Nephron (organoid): ENCODE data around the gene TMEM38A.

Source experiments
- H3K27ac Mint-ChIP-seq, 3 experiments: 2 replicates each; pipeline ENCODE4 v1.8.0; 2020; ENCODE audit warnings: mixed read lengths in 3 of 3, mild to moderate bottlenecking in 2 of 3, moderate library complexity in 1 of 3
- H3K27me3 Mint-ChIP-seq: 2 replicates; pipeline ENCODE4 v1.8.0; 2021; ENCODE audit warnings: low read depth, mild to moderate bottlenecking, moderate library complexity, mixed read lengths
- H3K36me3 Mint-ChIP-seq: 2 replicates; pipeline ENCODE4 v1.8.0; 2020; ENCODE audit warnings: low read depth, mixed read lengths
- H3K4me1 Mint-ChIP-seq: 2 replicates; pipeline ENCODE4 v1.8.0; 2020; ENCODE audit warnings: mixed read lengths
- H3K4me3 Mint-ChIP-seq, 3 experiments: 2 replicates each; pipeline ENCODE4 v1.8.0; 2020; ENCODE audit warnings: mild to moderate bottlenecking in 3 of 3, mixed read lengths in 3 of 3, moderate library complexity in 2 of 3
- H3K9me3 Mint-ChIP-seq: 2 replicates; pipeline ENCODE4 v1.8.0; 2020; ENCODE audit warnings: mixed read lengths
- TF ChIP-seq, protein P1 (sequence below), 3 experiments: fragments of 200-600 bp; sonication (generic); IDR thresholded peaks; one replicate each; pipeline ENCODE4 v1.5.0; 2021; ENCODE audit warnings: antibody characterized with exemption in 3 of 3; ENCODE audit not compliant: unreplicated experiment in 3 of 3

The TMEM38A gene

DNA sequence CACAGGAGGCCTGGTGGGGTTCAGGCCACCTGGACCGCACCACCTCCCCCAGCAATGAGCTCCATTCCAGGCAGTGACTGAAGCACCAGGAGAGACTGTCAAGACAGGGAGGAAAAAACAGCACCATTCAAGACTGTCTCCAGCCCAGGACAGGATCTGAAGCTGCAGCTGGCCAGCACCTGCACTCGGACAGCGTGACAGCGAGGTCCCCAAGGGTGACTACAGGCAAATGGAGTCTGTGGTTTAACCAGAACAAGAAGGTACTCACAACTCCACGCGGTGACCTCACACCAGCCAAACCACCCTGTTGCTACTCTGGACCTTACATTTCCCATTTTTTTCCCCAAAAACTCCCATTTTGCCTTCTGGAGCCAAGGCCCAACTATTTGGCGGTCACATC, 42.7 kb upstream of the TMEM38A start:
- TF ChIP-seq, protein P1, sequence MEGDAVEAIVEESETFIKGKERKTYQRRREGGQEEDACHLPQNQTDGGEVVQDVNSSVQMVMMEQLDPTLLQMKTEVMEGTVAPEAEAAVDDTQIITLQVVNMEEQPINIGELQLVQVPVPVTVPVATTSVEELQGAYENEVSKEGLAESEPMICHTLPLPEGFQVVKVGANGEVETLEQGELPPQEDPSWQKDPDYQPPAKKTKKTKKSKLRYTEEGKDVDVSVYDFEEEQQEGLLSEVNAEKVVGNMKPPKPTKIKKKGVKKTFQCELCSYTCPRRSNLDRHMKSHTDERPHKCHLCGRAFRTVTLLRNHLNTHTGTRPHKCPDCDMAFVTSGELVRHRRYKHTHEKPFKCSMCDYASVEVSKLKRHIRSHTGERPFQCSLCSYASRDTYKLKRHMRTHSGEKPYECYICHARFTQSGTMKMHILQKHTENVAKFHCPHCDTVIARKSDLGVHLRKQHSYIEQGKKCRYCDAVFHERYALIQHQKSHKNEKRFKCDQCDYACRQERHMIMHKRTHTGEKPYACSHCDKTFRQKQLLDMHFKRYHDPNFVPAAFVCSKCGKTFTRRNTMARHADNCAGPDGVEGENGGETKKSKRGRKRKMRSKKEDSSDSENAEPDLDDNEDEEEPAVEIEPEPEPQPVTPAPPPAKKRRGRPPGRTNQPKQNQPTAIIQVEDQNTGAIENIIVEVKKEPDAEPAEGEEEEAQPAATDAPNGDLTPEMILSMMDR (IDR thresholded peaks at IDR 0.05; ENCODE audit: unreplicated experiment in 3 of 3) = no peak
- peaks cover 19% of the 10 kb centered on the region for H3K4me1 Mint-ChIP-seq
- H3K9me3 Mint-ChIP-seq = no peaks in the 10 kb centered on the region
- no peaks in the 10 kb centered on the region for H3K27me3 Mint-ChIP-seq
- H3K27ac Mint-ChIP-seq = no peak overlapping the region
- H3K4me3 Mint-ChIP-seq = no peak overlapping the region
- no peaks in the 10 kb centered on the region for H3K36me3 Mint-ChIP-seq

DNA sequence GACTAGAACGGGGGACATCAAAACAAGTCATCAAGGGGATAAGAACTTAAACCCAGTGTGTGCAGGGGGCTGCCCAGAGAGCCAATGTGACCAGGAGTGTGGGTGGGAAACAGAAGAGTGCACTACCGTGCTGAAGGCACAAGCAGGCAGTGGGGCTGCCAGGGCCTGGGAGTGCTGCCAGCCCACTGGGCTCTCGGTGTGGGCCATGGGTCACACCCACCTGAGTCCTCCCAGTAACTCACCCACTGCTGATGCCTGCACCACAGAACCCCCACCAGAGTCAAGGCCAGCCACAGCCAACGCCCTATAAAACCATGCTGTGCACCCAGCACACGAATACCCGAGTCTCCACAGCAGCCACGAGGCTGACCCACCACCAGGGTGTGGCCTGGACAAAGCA, 41.5 kb upstream of the TMEM38A start:
- TF ChIP-seq, protein P1 (IDR thresholded peaks at IDR 0.05; ENCODE audit: unreplicated experiment in 3 of 3) = no peak
- no peaks in the 10 kb centered on the region for H3K27me3 Mint-ChIP-seq
- peaks cover 18% of the 10 kb centered on the region for H3K4me1 Mint-ChIP-seq
- H3K9me3 Mint-ChIP-seq = no peaks in the 10 kb centered on the region
- no peak overlapping the region for H3K27ac Mint-ChIP-seq
- no peak overlapping the region for H3K4me3 Mint-ChIP-seq
- H3K36me3 Mint-ChIP-seq = no peaks in the 10 kb centered on the region

DNA sequence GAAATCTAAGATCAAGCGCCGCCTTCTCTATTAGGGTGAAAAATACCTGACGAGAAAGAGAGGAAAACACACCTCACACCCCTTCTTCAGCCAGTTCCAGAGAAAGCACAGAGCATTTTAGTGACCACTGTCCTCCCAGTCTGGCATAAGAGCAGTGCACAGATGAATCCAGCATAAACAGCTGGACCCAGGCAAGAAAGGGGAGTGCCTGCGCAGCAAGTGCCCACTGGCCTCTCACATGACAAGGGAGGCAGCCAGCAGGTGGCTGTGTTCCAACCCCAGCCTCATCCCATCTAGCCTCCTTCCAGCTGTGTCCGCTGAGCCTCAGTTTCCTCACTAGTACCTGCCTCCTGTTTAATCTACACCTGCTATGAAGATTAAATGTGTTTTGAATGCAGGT, 40.9 kb upstream of the TMEM38A start:
- no peaks in the 10 kb centered on the region for H3K36me3 Mint-ChIP-seq
- no peak overlapping the region for H3K4me3 Mint-ChIP-seq
- H3K27me3 Mint-ChIP-seq = no peaks in the 10 kb centered on the region
- TF ChIP-seq, protein P1 (IDR thresholded peaks at IDR 0.05; ENCODE audit: unreplicated experiment in 3 of 3) = no peak
- H3K27ac Mint-ChIP-seq = no peak overlapping the region
- H3K4me1 Mint-ChIP-seq = peaks cover 18% of the 10 kb centered on the region
- no peaks in the 10 kb centered on the region for H3K9me3 Mint-ChIP-seq

DNA sequence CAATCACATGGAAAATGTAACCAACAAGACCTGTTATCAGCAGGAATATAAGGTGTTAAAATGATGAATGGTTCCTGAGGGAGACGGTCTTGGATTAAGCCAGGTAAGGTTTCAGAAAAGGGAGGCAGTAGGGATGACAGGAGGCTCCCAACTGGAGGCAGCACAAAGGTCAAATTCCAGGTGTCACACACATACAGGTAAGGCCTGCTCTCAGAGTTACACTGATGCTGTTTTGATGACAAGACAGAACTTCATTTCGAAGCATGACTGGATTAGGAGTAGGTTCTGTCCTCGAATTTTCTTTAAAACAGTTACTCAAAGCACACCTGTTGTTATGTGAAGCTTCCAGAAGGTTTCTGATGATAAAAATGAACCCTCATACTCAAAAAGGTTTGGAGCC, 40.4 kb upstream of the TMEM38A start:
- Mint-ChIP-seq H3K4me1 (peaks cover 23% of the 10 kb centered on the region), H3K27ac (no peak overlapping the region)

DNA sequence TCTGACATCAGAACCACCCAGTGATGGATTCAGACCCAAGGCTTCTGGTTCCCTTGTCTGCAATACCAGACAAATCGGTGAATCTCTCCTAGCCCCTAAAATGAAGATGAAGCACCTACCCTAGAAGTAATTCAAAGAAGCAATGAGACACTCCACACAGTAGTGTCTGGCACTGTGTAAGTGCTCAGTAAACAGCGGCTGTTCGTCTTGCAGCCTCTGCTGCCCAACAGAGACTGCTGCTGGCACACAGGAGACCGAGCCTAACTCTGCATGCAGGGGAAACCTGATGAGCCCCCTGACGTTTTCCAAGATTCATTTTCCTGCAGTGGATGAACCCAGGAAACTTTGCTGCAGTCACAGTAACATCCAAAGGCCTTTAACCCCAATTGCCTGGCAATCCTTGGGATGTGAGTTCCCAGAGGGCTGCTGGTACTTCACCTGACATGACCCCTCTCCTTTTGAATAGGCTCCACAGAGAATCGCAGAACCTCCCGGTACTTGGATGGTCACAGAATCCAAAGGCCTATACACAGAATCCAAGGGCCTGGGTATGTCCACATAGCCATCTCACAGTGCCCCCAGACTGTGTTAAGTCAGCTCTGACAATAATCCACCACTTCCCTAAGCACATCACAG, 39.7 kb upstream of the TMEM38A start:
- Mint-ChIP-seq H3K27me3 (no peaks in the 10 kb centered on the region), H3K9me3 (no peaks in the 10 kb centered on the region), H3K4me1 (peaks cover 28% of the 10 kb centered on the region), H3K27ac (no peak overlapping the region), H3K4me3 (no peak overlapping the region), H3K36me3 (peaks cover 4% of the 10 kb centered on the region)
- TF ChIP-seq, protein P1 (IDR thresholded peaks at IDR 0.05; ENCODE audit: unreplicated experiment in 3 of 3) = no peak

More for the DNA sequence above, 40.4 kb upstream of the TMEM38A start:
- Mint-ChIP-seq H3K4me3 (no peak overlapping the region), H3K36me3 (peaks cover 4% of the 10 kb centered on the region), H3K9me3 (no peaks in the 10 kb centered on the region), H3K27me3 (no peaks in the 10 kb centered on the region)
- TF ChIP-seq, protein P1 (IDR thresholded peaks at IDR 0.05; ENCODE audit: unreplicated experiment in 3 of 3) = no peak

DNA sequence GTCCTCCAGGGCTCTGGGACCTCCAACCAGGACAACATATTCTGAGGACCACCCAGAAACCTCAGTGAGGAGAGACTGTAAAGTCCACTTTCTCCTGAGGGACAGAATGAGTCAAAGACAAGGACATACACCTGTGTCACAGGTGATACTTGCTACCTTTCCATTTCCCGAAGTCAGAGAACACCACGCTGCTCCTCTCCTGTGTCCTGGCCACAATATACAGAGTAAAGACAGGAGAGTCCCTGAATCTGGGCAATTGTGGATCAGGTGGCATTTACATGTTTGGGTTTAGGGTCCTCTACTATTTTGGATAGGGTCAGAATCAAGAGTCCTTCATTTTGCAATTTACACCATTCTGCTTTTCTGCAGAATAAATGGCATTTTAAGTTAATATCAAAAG, 37.9 kb upstream of the TMEM38A start:
- H3K4me1 Mint-ChIP-seq = peaks cover 31% of the 10 kb centered on the region
- no peak overlapping the region for H3K4me3 Mint-ChIP-seq
- no peak overlapping the region for H3K27ac Mint-ChIP-seq
- no peaks in the 10 kb centered on the region for H3K9me3 Mint-ChIP-seq
- H3K36me3 Mint-ChIP-seq = peaks cover 4% of the 10 kb centered on the region
- TF ChIP-seq, protein P1 (IDR thresholded peaks at IDR 0.05; ENCODE audit: unreplicated experiment in 3 of 3) = no peak
- no peaks in the 10 kb centered on the region for H3K27me3 Mint-ChIP-seq
